ENCODE results near the gene RNF25.

Gene RNF25

GRCh38 chr2:218655751-218656150 is 16.1 kb downstream of the RNF25 start:
- Histone ChIP-seq H3K36me3 (ENCODE audit: insufficient read depth, low read length) (no peaks in the 10 kb centered on the region), H2AFZ (ENCODE audit: low read length, unreplicated experiment) (no peak overlapping the region), H3K27me3 (ENCODE audit: insufficient read depth, low read length) (no peaks in the 10 kb centered on the region), H3K4me3 (ENCODE audit: low read depth, low read length) (no peak overlapping the region), H3K4me1 (ENCODE audit: control insufficient read depth, insufficient read depth, low read length, unreplicated experiment) (peaks cover 3% of the 10 kb centered on the region), H3K27ac (ENCODE audit: low read depth, low read length) (no peak overlapping the region), H3K79me2 (ENCODE audit: control insufficient read depth, insufficient read depth, low read length, unreplicated experiment) (peaks cover 21% of the 10 kb centered on the region)

DNA sequence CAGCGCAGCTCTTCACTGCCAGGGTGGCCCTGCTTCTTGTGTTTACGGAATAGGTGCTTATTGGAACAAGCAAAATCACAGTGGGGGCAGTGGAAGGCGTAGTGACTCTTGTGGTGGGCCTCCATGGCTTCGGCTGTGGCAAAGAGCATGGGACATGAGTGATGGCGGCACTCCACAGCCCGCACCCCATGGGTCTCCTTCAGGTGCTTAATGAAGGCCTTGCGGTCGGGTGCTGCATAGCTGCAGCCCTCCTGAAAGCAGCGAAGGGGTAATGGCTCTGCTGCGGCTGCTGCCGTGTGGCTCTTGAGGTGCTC is 23.1 kb downstream of the RNF25 start:
- H3K27ac ChIP-seq (ENCODE audit: low read depth, low read length), result no peak overlapping the region
- H3K36me3 ChIP-seq (ENCODE audit: insufficient read depth, low read length), result peaks cover 16% of the 10 kb centered on the region
- H3K79me2 ChIP-seq (ENCODE audit: control insufficient read depth, insufficient read depth, low read length, unreplicated experiment), result peaks cover 3% of the 10 kb centered on the region
- H3K4me3 ChIP-seq (ENCODE audit: low read depth, low read length), result no peak overlapping the region
- H2AFZ ChIP-seq (ENCODE audit: low read length, unreplicated experiment), result no peak overlapping the region
- H3K4me1 ChIP-seq (ENCODE audit: control insufficient read depth, insufficient read depth, low read length, unreplicated experiment), result peaks cover 7% of the 10 kb centered on the region
- no peaks in the 10 kb centered on the region for H3K27me3 ChIP-seq (ENCODE audit: insufficient read depth, low read length)

DNA sequence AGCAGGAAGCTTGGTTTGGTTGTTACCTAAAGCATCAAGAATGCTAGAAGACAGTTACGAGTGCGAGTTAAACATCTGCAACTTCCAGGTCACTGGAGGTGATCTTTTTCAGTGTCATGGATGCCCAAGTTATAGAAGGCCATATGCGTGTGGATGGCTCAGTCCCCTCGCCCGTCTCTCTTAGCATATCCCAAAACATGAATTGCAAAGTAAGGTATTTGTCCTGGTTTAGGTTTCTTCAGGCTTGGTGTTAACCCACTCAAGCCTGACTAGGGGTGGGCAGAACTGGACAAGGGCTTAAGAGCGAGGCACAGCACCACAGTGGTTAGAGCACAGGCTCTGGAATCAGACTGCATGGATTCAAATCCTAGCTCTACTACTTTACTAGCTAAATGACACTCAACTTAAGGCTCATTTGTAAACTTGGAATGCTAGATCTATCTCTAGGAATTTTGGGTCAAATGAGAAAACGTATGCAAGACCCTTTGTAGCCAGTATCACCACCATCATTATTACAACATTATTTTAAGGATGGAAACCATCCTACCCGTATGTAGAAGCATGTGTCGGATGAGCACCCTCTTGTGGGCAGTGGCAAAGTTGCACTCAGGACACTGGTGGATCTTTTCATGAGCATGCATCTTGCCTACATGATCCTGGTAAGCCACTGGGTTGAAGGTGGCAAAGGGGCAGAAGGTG is 23.6 kb downstream of the RNF25 start:
- Histone ChIP-seq H3K36me3 (ENCODE audit: insufficient read depth, low read length) (peaks cover 16% of the 10 kb centered on the region), H3K27me3 (ENCODE audit: insufficient read depth, low read length) (no peaks in the 10 kb centered on the region)

DNA sequence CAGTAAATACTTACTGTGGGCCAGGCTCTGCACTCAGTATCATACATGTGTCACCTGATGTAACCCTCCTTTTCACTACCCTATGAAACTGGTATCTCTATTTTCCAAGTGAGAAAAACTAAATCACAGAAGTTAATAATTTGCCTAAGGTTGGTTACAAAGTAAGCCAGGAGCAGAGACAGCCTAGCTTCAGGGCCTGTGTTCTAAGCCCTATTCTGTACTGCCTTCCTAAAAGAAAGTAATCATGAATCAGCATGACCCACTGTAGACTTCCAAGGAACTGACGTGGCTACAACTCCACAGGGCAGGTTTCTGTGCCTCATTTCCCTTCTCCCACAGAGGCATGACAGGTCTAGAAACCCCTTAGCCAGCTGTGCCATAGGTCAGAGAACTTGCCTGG is 26.7 kb downstream of the RNF25 start:
- peaks cover 3% of the 10 kb centered on the region for H3K79me2 ChIP-seq (ENCODE audit: control insufficient read depth, insufficient read depth, low read length, unreplicated experiment)
- H2AFZ ChIP-seq (ENCODE audit: low read length, unreplicated experiment), result no peak overlapping the region
- peak overlapping the region; percentile 83 for H3K27ac ChIP-seq (ENCODE audit: low read depth, low read length)
- H3K27me3 ChIP-seq (ENCODE audit: insufficient read depth, low read length), result no peaks in the 10 kb centered on the region
- H3K4me1 ChIP-seq (ENCODE audit: control insufficient read depth, insufficient read depth, low read length, unreplicated experiment), result peaks cover 7% of the 10 kb centered on the region
- no peak overlapping the region for H3K4me3 ChIP-seq (ENCODE audit: low read depth, low read length)
- H3K36me3 ChIP-seq (ENCODE audit: insufficient read depth, low read length), result peaks cover 21% of the 10 kb centered on the region

More for the DNA sequence above, 23.6 kb downstream of the RNF25 start:
- Histone ChIP-seq H3K27ac (ENCODE audit: low read depth, low read length) (no peak overlapping the region), H2AFZ (ENCODE audit: low read length, unreplicated experiment) (no peak overlapping the region), H3K79me2 (ENCODE audit: control insufficient read depth, insufficient read depth, low read length, unreplicated experiment) (peaks cover 3% of the 10 kb centered on the region), H3K4me1 (ENCODE audit: control insufficient read depth, insufficient read depth, low read length, unreplicated experiment) (peaks cover 7% of the 10 kb centered on the region), H3K4me3 (ENCODE audit: low read depth, low read length) (no peak overlapping the region)

- Histone ChIP-seq H3K79me2 (ENCODE audit: control insufficient read depth, insufficient read depth, low read length, unreplicated experiment) (peaks cover 3% of the 10 kb centered on the region), H3K4me1 (ENCODE audit: control insufficient read depth, insufficient read depth, low read length, unreplicated experiment) (peaks cover 7% of the 10 kb centered on the region), H3K36me3 (ENCODE audit: insufficient read depth, low read length) (peaks cover 23% of the 10 kb centered on the region), H3K4me3 (ENCODE audit: low read depth, low read length) (no peak overlapping the region), H3K27ac (ENCODE audit: low read depth, low read length) (peak overlapping the region; percentile 83), H2AFZ (ENCODE audit: low read length, unreplicated experiment) (no peak overlapping the region), H3K27me3 (ENCODE audit: insufficient read depth, low read length) (no peaks in the 10 kb centered on the region)
Observed at GRCh38 chr2:218644721-218645120, 27.1 kb downstream of the RNF25 start.

DNA sequence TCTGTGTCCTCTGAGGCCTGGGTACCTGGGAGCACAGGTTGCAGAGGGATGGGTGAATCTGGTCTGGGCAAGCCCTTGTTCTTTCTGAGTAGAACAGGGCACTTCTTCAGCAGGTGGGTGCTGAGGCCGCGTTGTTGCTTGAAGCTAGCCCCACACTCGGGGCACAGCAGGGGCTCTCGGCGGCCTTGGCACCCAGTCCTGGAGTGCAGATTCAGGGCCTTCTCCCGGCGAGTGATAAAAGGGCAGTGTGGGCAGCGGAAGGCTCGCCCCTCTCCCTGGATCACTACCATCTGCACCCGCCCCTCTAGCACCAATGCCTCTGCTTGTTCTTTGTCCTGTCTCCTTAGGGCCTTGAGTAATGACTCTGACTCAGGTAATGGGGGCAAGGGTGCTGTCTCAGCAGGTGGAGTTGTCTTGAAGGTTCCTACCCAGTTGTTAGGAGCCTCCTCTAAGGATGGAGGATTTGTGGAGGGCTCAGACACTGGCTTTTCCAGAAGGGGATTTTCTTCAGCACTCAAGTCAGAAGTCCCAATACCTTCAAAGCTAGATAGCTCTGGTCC is 28.0 kb downstream of the RNF25 start:
- Histone ChIP-seq H3K79me2 (ENCODE audit: control insufficient read depth, insufficient read depth, low read length, unreplicated experiment) (peaks cover 3% of the 10 kb centered on the region), H3K4me1 (ENCODE audit: control insufficient read depth, insufficient read depth, low read length, unreplicated experiment) (peaks cover 7% of the 10 kb centered on the region), H3K36me3 (ENCODE audit: insufficient read depth, low read length) (peaks cover 26% of the 10 kb centered on the region), H3K27ac (ENCODE audit: low read depth, low read length) (no peak overlapping the region), H3K27me3 (ENCODE audit: insufficient read depth, low read length) (no peaks in the 10 kb centered on the region), H3K4me3 (ENCODE audit: low read depth, low read length) (no peak overlapping the region), H2AFZ (ENCODE audit: low read length, unreplicated experiment) (no peak overlapping the region)

DNA sequence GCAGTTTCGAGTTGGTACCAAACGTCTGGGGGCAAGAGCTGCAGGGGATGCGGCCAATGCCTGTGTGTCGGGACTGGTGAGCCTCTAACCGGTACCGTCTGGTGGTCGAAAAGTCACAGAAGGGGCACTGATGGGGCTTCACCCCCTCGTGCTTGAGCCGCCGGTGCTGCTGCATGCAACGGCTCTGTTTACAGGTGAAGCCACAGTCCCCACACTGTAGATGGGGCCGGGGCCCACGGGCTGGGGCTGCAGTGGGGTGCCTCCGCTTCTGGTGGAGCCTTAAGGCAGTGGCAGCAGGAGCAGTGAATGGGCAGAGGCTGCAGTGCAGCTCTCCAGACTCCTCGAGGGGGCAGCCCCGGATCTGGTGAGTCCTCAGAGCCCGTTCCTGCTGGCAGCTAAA is 29.0 kb downstream of the RNF25 start:
- peaks cover 7% of the 10 kb centered on the region for H3K4me1 ChIP-seq (ENCODE audit: control insufficient read depth, insufficient read depth, low read length, unreplicated experiment)
- H2AFZ ChIP-seq (ENCODE audit: low read length, unreplicated experiment), result no peak overlapping the region
- H3K79me2 ChIP-seq (ENCODE audit: control insufficient read depth, insufficient read depth, low read length, unreplicated experiment), result peaks cover 3% of the 10 kb centered on the region
- H3K36me3 ChIP-seq (ENCODE audit: insufficient read depth, low read length), result peaks cover 21% of the 10 kb centered on the region
- no peaks in the 10 kb centered on the region for H3K27me3 ChIP-seq (ENCODE audit: insufficient read depth, low read length)
- no peak overlapping the region for H3K4me3 ChIP-seq (ENCODE audit: low read depth, low read length)
- no peak overlapping the region for H3K27ac ChIP-seq (ENCODE audit: low read depth, low read length)

GRCh38 chr2:218642121-218642656 is 29.6 kb downstream of the RNF25 start:
- no peak overlapping the region for H2AFZ ChIP-seq (ENCODE audit: low read length, unreplicated experiment)
- H3K36me3 ChIP-seq (ENCODE audit: insufficient read depth, low read length), result peaks cover 18% of the 10 kb centered on the region

GRCh38 chr2:218638372-218638771 is 33.4 kb downstream of the RNF25 start:
- no peaks in the 10 kb centered on the region for H3K79me2 ChIP-seq (ENCODE audit: control insufficient read depth, insufficient read depth, low read length, unreplicated experiment)
- no peaks in the 10 kb centered on the region for H3K27me3 ChIP-seq (ENCODE audit: insufficient read depth, low read length)
- H3K36me3 ChIP-seq (ENCODE audit: insufficient read depth, low read length), result peaks cover 18% of the 10 kb centered on the region
- H2AFZ ChIP-seq (ENCODE audit: low read length, unreplicated experiment), result no peak overlapping the region
- no peak overlapping the region for H3K4me3 ChIP-seq (ENCODE audit: low read depth, low read length)
- no peak overlapping the region for H3K27ac ChIP-seq (ENCODE audit: low read depth, low read length)
- H3K4me1 ChIP-seq (ENCODE audit: control insufficient read depth, insufficient read depth, low read length, unreplicated experiment), result no peaks in the 10 kb centered on the region

More at GRCh38 chr2:218642121-218642656, 29.6 kb downstream of the RNF25 start:
- Histone ChIP-seq H3K79me2 (ENCODE audit: control insufficient read depth, insufficient read depth, low read length, unreplicated experiment) (no peaks in the 10 kb centered on the region), H3K27me3 (ENCODE audit: insufficient read depth, low read length) (no peaks in the 10 kb centered on the region), H3K27ac (ENCODE audit: low read depth, low read length) (no peak overlapping the region), H3K4me3 (ENCODE audit: low read depth, low read length) (no peak overlapping the region), H3K4me1 (ENCODE audit: control insufficient read depth, insufficient read depth, low read length, unreplicated experiment) (peaks cover 7% of the 10 kb centered on the region)

GRCh38 chr2:218635719-218636118 is 36.1 kb downstream of the RNF25 start:
- H3K36me3 ChIP-seq (ENCODE audit: insufficient read depth, low read length), result peaks cover 18% of the 10 kb centered on the region
- H3K79me2 ChIP-seq (ENCODE audit: control insufficient read depth, insufficient read depth, low read length, unreplicated experiment), result no peaks in the 10 kb centered on the region
- no peaks in the 10 kb centered on the region for H3K27me3 ChIP-seq (ENCODE audit: insufficient read depth, low read length)
- no peak overlapping the region for H3K4me3 ChIP-seq (ENCODE audit: low read depth, low read length)
- H2AFZ ChIP-seq (ENCODE audit: low read length, unreplicated experiment), result no peak overlapping the region
- peaks cover 8% of the 10 kb centered on the region for H3K4me1 ChIP-seq (ENCODE audit: control insufficient read depth, insufficient read depth, low read length, unreplicated experiment)
- no peak overlapping the region for H3K27ac ChIP-seq (ENCODE audit: low read depth, low read length)

DNA sequence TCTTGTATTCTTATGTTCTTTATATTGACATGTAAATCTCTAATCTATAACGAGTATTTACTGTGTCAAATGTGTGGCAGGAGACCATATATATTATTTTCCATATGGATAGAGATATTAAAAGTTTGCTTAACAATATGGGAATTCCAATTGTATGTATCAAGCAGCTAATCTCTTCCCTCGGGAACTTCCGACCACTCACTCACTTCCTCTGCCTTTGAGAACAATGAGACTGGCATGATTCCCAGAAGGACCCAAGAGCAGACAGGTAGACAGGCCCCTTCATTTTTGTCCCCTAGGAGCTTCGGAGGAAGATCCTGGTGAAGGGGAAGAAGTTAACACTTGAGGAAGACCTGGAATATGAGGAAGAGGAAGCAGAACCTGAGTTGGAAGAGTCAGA is 40.0 kb downstream of the RNF25 start:
- H3K79me2 ChIP-seq (ENCODE audit: control insufficient read depth, insufficient read depth, low read length, unreplicated experiment), result no peaks in the 10 kb centered on the region
- no peak overlapping the region for H2AFZ ChIP-seq (ENCODE audit: low read length, unreplicated experiment)
- no peaks in the 10 kb centered on the region for H3K27me3 ChIP-seq (ENCODE audit: insufficient read depth, low read length)
- peaks cover 8% of the 10 kb centered on the region; the same call in 1 of the 2 replicates for H3K36me3 ChIP-seq (ENCODE audit: insufficient read depth, low read length)
- peaks cover 8% of the 10 kb centered on the region for H3K4me1 ChIP-seq (ENCODE audit: control insufficient read depth, insufficient read depth, low read length, unreplicated experiment)
- H3K27ac ChIP-seq (ENCODE audit: low read depth, low read length), result no peak overlapping the region
- no peak overlapping the region for H3K4me3 ChIP-seq (ENCODE audit: low read depth, low read length)
